K562 (cell line): ENCODE results near the gene KMT5B. TPM values are rescaled to one million over a fixed set of nuclear protein-coding genes. Genes with fewer than 3 reads are reported as not detected.
A peak's percentile ranks its signal among the peaks of the same experiment; 100 is the strongest.

Experiments used
- ATAC-seq: fragments of 200-7000 bp; cut with Tn5 transposase; 3 replicates; pipeline ENCODE4 v1.9.1; 2020; ENCODE audit warnings: moderate library complexity
- BruUV-seq: library from RNA; stranded (reverse); fragments of 400-500 nt; replicated peaks from 2 replicates; lab custom pipeline; 2021; lab: Mats Ljungman, UMichigan
- CTCF ChIA-PET: fragments of 300-600 bp; formaldehyde crosslinking; extraction: SDS; loops from one replicate; lab custom pipeline; 2021; ENCODE audit warnings: low intra/inter-chr PET ratio; lab: Yijun Ruan, JAX
- POLR2A ChIA-PET: fragments of 300-600, 350-650 bp; sonication (Branson Sonifier 250); formaldehyde crosslinking; extraction: SDS; loops from one replicate; lab custom pipeline; 2021; ENCODE audit warnings: antibody characterized with exemption, inconsistent platforms; lab: Yijun Ruan, JAX
- DNase-seq, 4 experiments: peaks; one replicate each; pipeline versions ENCODE4 v3.0.0 to v3.0.0-alpha.2; 2011 to 2018; ENCODE audit warnings: low spot score in 3 of 4, mixed read lengths in 3 of 4; ENCODE audit errors: extremely low read depth in 1 of 4
- FAIRE-seq: peaks from 2 replicates; lab custom pipeline; 2011; peaks lifted over from hg19 to GRCh38; lab: Jason Lieb, UNC
- H2AFZ ChIP-seq: 2 replicates; pipeline ENCODE4 v1.6.0; 2011; ENCODE audit warnings: low read depth, low read length, control low read depth, inconsistent platforms
- H3K27ac ChIP-seq: fragments of 200-600 bp; 3 replicates; pipeline ENCODE4 v1.8.0; 2011; ENCODE audit warnings: low read depth, mild to moderate bottlenecking, control low read depth, inconsistent platforms, low read length, moderate library complexity, mixed read lengths; ENCODE audit errors: extremely low read depth
- H3K27me3 ChIP-seq, 2 experiments: fragments of 300-600 bp in 1 of 2; 2 replicates in 1 of 2; 3 replicates in 1 of 2; pipeline versions ENCODE4 v1.6.0 to v1.8.0; 2011; ENCODE audit warnings: inconsistent platforms in 2 of 2, low read length in 2 of 2, mild to moderate bottlenecking in 1 of 2, mixed read lengths in 1 of 2, moderate library complexity in 1 of 2; ENCODE audit not compliant: control insufficient read depth in 2 of 2, insufficient read depth in 2 of 2
- H3K36me3 ChIP-seq: fragments of 300-600 bp; 3 replicates; pipeline ENCODE4 v1.8.0; 2011; ENCODE audit warnings: mild to moderate bottlenecking, low read length, inconsistent platforms; ENCODE audit not compliant: control insufficient read depth, insufficient read depth
- H3K4me1 ChIP-seq, 2 experiments: fragments of 200-600 bp in 1 of 2; replicated peaks in 1 of 2; 2 replicates in 1 of 2; 3 replicates in 1 of 2; pipeline versions ENCODE4 v1.5.1 to v1.8.0; 2011; ENCODE audit warnings: inconsistent platforms in 2 of 2, low read length in 2 of 2, mild to moderate bottlenecking in 1 of 2, mixed read lengths in 1 of 2, moderate library complexity in 1 of 2; ENCODE audit not compliant: control insufficient read depth in 2 of 2, insufficient read depth in 2 of 2
- H3K4me2 ChIP-seq: 2 replicates; pipeline ENCODE4 v1.6.1; 2011; ENCODE audit warnings: low read length, control low read depth, inconsistent platforms, mixed read lengths; ENCODE audit not compliant: insufficient read depth
- H3K4me3 ChIP-seq: fragments of 200-600 bp; sonication (generic), shearing (Covaris generic); 2 replicates; pipeline ENCODE4 v1.5.1; 2016; ENCODE audit warnings: control low read depth, inconsistent platforms
- H3K79me2 ChIP-seq: fragments of 200-600 bp; 3 replicates; pipeline ENCODE4 v1.8.0; 2011; ENCODE audit warnings: low read length, inconsistent platforms; ENCODE audit not compliant: control insufficient read depth, insufficient read depth
- H3K9ac ChIP-seq, 2 experiments: 2 replicates each; pipeline versions ENCODE4 v1.6.0 to v1.6.1; 2011; ENCODE audit warnings: low read depth in 2 of 2, low read length in 2 of 2, control low read depth in 1 of 2, inconsistent platforms in 1 of 2, mild to moderate bottlenecking in 1 of 2, mixed read lengths in 1 of 2; ENCODE audit not compliant: insufficient read depth in 1 of 2
- H3K9me1 ChIP-seq: one replicate; pipeline ENCODE4 v1.6.0; 2011; ENCODE audit warnings: inconsistent platforms, mild to moderate bottlenecking, low read length, moderate library complexity; ENCODE audit not compliant: control insufficient read depth, insufficient read depth
- H3K9me3 ChIP-seq: replicated peaks from 2 replicates; pipeline ENCODE4 v1.5.1; 2011; ENCODE audit warnings: low read depth, low read length, inconsistent platforms; ENCODE audit not compliant: control insufficient read depth, insufficient read depth
- H4K20me1 ChIP-seq: replicated peaks from 2 replicates; pipeline ENCODE4 v1.6.1; 2011; ENCODE audit warnings: low read length, inconsistent platforms, mixed read lengths; ENCODE audit not compliant: control insufficient read depth, insufficient read depth
- BCOR ChIP-seq: fragments of 450-650 bp; IDR thresholded peaks from 2 replicates; pipeline ENCODE4 v1.6.1; 2016
- GABPB1 ChIP-seq: sonication (generic); formaldehyde crosslinking; IDR thresholded peaks from 2 replicates; pipeline ENCODE4 v1.8.0; 2022; ENCODE audit warnings: mild to moderate bottlenecking, missing genetic modification reagents
- GTF2E2 ChIP-seq: fragments of 200-800 bp; sonication (Bioruptor generic); IDR thresholded peaks from 2 replicates; pipeline ENCODE4 v1.6.1; 2016; ENCODE audit warnings: missing genetic modification characterization, missing compliant biosample characterization
- HNRNPL ChIP-seq: fragments of 200-400 bp; formaldehyde crosslinking; IDR thresholded peaks from 2 replicates; pipeline ENCODE4 v1.6.1; 2017; ENCODE audit warnings: low read depth, mild to moderate bottlenecking, low read length
- MXI1 ChIP-seq: IDR thresholded peaks from 2 replicates; pipeline ENCODE4 v1.6.1; 2011; ENCODE audit warnings: low read depth, mild to moderate bottlenecking, improper control_type of control experiment, low read length
- MYC ChIP-seq, 2 experiments: fragments of 250-450 bp in 1 of 2; sonication (Bioruptor Pico) in 1 of 2; IDR thresholded peaks; 2 replicates each; pipeline versions ENCODE4 v1.5.1 to v1.6.1; 2012 to 2021; ENCODE audit warnings: low read depth in 2 of 2, borderline replicate concordance in 1 of 2, improper control_type of control experiment in 1 of 2, low read length in 1 of 2, mild to moderate bottlenecking in 1 of 2, moderate library complexity in 1 of 2
- NFE2L1 ChIP-seq: fragments of 450-650 bp; IDR thresholded peaks from 2 replicates; pipeline ENCODE4 v1.6.1; 2016; ENCODE audit warnings: missing genetic modification characterization, low read depth, mild to moderate bottlenecking, missing compliant biosample characterization, moderate library complexity, borderline replicate concordance
- POU5F1 ChIP-seq: fragments of 150-350 bp; IDR thresholded peaks from 2 replicates; pipeline ENCODE4 v1.6.1; 2014; ENCODE audit warnings: borderline replicate concordance, low read length, low read depth, mild to moderate bottlenecking; ENCODE audit not compliant: partially characterized antibody
- SRSF9 ChIP-seq: fragments of 200-400 bp; formaldehyde crosslinking; IDR thresholded peaks from 2 replicates; pipeline ENCODE4 v1.6.1; 2017; ENCODE audit warnings: low read depth, low read length, borderline replicate concordance
- VEZF1 ChIP-seq: fragments of 200-800 bp; sonication (Bioruptor generic); IDR thresholded peaks from 2 replicates; pipeline ENCODE4 v1.6.1; 2017; ENCODE audit warnings: missing genetic modification characterization, missing compliant biosample characterization
- ZBTB8A ChIP-seq: fragments of 450-650 bp; IDR thresholded peaks from 2 replicates; pipeline ENCODE4 v1.6.1; 2018; ENCODE audit warnings: mild to moderate bottlenecking, moderate library complexity; ENCODE audit not compliant: partially characterized antibody
- ZNF133 ChIP-seq: fragments of 250-450 bp; sonication (Bioruptor Pico); IDR thresholded peaks from 2 replicates; pipeline ENCODE4 v1.4.0; 2020; ENCODE audit warnings: mild to moderate bottlenecking
- ZNF232 ChIP-seq: sonication (generic); formaldehyde crosslinking; IDR thresholded peaks from 2 replicates; pipeline ENCODE4 v1.8.0; 2022; ENCODE audit warnings: mild to moderate bottlenecking, missing genetic modification reagents
- ZNF24 ChIP-seq: fragments of 450-650 bp; IDR thresholded peaks from 2 replicates; pipeline ENCODE4 v1.6.1; 2016
- ZNF583 ChIP-seq: fragments of 250-450 bp; sonication (Bioruptor Pico); IDR thresholded peaks from 2 replicates; pipeline ENCODE4 v1.4.0; 2020
- ZNF707 ChIP-seq: fragments of 250-450 bp; sonication (Bioruptor Pico); conservative IDR thresholded peaks from 2 replicates; pipeline ENCODE4 v1.8.0; 2022; ENCODE audit warnings: inconsistent platforms, mild to moderate bottlenecking, moderate library complexity
- WGBS: fragments of 100-300 bp; shearing (Covaris generic); methylation state at CpG from one replicate; pipeline ENCODE4 v1.1.6; 2016; ENCODE audit warnings: low coverage, mixed read lengths; ENCODE audit not compliant: insufficient coverage; ENCODE audit errors: missing lambda C conversion rate; 5-methylcytosine and 5-hydroxymethylcytosine counted together
- in situ Hi-C: fragments of 300-500 bp; cut with MboI; formaldehyde crosslinking; loops from 4 replicates; pipeline ENCODE4 v1.15.0; 2018; ENCODE audit warnings: inconsistent platforms, mixed read lengths
- intact Hi-C: fragments of 100-400 bp; cut with micrococcal nuclease; formaldehyde crosslinking; loops from 2 replicates; pipeline ENCODE4 v1.14.2; 2022
- polyA plus RNA-seq, 8 experiments: library from polyadenylated mRNA; depleted of rRNA in 4 of 8; stranded (reverse) in 5 of 8; unstranded in 3 of 8; fragments of >200 nt; fragmentation: Nextera tagmentation in 2 of 8; fragmentation: Illumina TruSeq in 1 of 8; extraction: Ambion mirVana in 2 of 8; extraction: Trizol in 1 of 8; gene quantifications; 2 replicates each; pipeline versions ENCODE4 v1.2.1 to v1.2.3, GENCODE V29; 2011 to 2014; ENCODE audit warnings: inconsistent platforms in 1 of 8, missing spikeins in 1 of 8
- total RNA-seq, 7 experiments: library from RNA; depleted of rRNA in 6 of 7; stranded (reverse); fragments of >200 nt in 6 of 7; fragmentation: Illumina TruSeq in 2 of 7; extraction: Trizol in 2 of 7; gene quantifications; 2 replicates each; pipeline versions ENCODE4 v1.2.1 to v1.2.3, GENCODE V29; 2011 to 2021; ENCODE audit warnings: low replicate concordance in 1 of 7
- TF ChIP-seq, protein P1 (sequence below): fragments of 250-450 bp; sonication (Bioruptor Pico); IDR thresholded peaks from 2 replicates; pipeline ENCODE4 v1.6.1; 2021; ENCODE audit warnings: mild to moderate bottlenecking

The KMT5B gene
- total and polyA plus RNA-seq, 9 of the 15 experiments (the other 6 are each of a cell fraction or from before 2014, with no cell fraction given) = 7.3 to 27.3 (median 20.9) TPM

DNA sequence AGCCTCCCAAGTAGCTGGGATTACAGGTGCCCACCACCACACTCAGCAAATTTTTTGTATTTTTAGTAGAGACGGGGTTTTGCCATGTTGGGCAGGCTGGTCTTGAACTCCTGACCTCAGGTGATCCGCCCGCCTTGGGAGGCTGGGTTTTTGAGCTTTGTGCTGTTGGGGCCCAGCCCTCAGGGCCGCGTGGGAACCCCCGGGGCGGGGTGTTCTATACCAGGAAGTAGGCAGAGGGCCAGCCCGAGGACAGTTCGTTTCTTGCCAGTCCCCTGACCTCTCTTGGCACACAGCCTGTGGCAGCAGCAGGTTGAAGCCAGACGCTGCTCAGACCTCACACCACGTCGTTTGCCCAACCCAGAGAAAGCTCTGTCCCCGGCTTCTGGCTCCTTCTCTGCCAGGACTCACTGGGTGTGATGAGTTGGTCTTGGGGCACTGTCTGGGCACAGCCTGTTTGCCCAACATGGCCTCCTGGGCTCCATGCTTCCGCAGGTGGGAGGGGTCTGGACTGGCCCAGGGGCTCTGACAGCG, 67.0 kb downstream of the KMT5B start (continued):
- TF ChIP-seq VEZF1 (CRISPR knock-in tag) = no peak
- TF ChIP-seq MYC (IDR thresholded peaks at IDR 0.05; ENCODE audit: low read depth, low read length) = no peak
- TF ChIP-seq MYC (CRISPR knock-in tag; IDR thresholded peaks at IDR 0.05; ENCODE audit: borderline replicate concordance, low read depth) = no peak
- TF ChIP-seq NFE2L1 (tag) = no peak
- TF ChIP-seq MXI1 = no peak
- no peak for TF ChIP-seq HNRNPL

GRCh38 chr11:68145120-68145866, 67.8 kb downstream of the KMT5B start:
- intact Hi-C loops = no loop called here
- BruUV-seq = no TSS peak
- Histone ChIP-seq H3K9me3 (no peaks in the 10 kb centered on the region), H3K4me1 (peaks cover 19 to 49% of the 10 kb centered on the region in 2 experiments), H3K9me1 (no peaks in the 10 kb centered on the region), H3K27me3 (no peaks in the 10 kb centered on the region), H3K4me2 (no peak overlapping the region), H2AFZ (peak overlapping the region; percentile 67), H3K36me3 (no peaks in the 10 kb centered on the region), H4K20me1 (no peaks in the 10 kb centered on the region; the same call in 1 of the 2 replicates), H3K79me2 (no peaks in the 10 kb centered on the region), H3K27ac (no peak overlapping the region), H3K9ac (peak overlapping the region in 1 of 2 experiments; percentile 70; a peak in 1 of 4 replicates), H3K4me3 (no peak overlapping the region)
- no peak for FAIRE-seq
- no peak for DNase-seq
- in situ Hi-C loops = no loop called here
- 68% methylated on average over 13 of the region's 14 CpGs for WGBS
- ATAC-seq = no peak
- ChIA-PET POLR2A (interaction anchor here (1.5 to 1.6 kb wide), 2 partner anchors 10 to 13 kb away, joined by 4 to 5 read pairs; no protein-coding TSS in a partner anchor), CTCF (no interaction called here)
- TF ChIP-seq SRSF9 (no peak), ZNF707 (CRISPR knock-in tag) (no peak), POU5F1 (no peak), BCOR (no peak), ZBTB8A (no peak), GTF2E2 (tag) (no peak), ZNF24 (peak; percentile 55; the same call in 1 of the 2 replicates), GABPB1 (CRISPR knock-in tag) (0 out of 2 replicates have a peak, but pooled peaks have one; percentile 20), ZNF232 (no peak), ZNF133 (CRISPR knock-in tag) (no peak), ZNF583 (CRISPR knock-in tag) (no peak)
- TF ChIP-seq, protein P1, sequence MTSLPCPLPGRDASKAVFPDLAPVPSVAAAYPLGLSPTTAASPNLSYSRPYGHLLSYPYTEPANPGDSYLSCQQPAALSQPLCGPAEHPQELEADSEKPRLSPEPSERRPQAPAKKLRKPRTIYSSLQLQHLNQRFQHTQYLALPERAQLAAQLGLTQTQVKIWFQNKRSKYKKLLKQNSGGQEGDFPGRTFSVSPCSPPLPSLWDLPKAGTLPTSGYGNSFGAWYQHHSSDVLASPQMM (CRISPR knock-in tag) = no peak
